ENCODE results near the gene TSPAN9. TPM values are rescaled to one million over a fixed set of nuclear protein-coding genes. Genes with fewer than 3 reads are reported as not detected.
A peak's percentile ranks its signal among the peaks of the same experiment; 100 is the strongest.

Gene TSPAN9
- total RNA-seq, 2 donors from 2014 or later = 41.9 to 50.0 TPM

- intact Hi-C loops (cut with DNase I) = loop anchor here (5.0 kb wide), 1 partner anchor 43 kb away; the partner anchor contains the start of gene TSPAN9
- TF ChIP-seq CTCF (IDR thresholded peaks at IDR 0.05) (no peak), POLR2AphosphoS5 (IDR thresholded peaks at IDR 0.05) (peak; percentile 28), POLR2A (IDR thresholded peaks at IDR 0.05) (peak; percentile 41)
- Histone ChIP-seq H3K27me3 (replicated peaks; ENCODE audit: insufficient read depth) (no peaks in the 10 kb centered on the region), H3K9me3 (no peaks in the 10 kb centered on the region), H3K36me3 (no peaks in the 10 kb centered on the region), H3K4me1 (replicated peaks) (peaks cover 10% of the 10 kb centered on the region), H3K4me3 (no peak overlapping the region), H3K27ac (peak overlapping the region; percentile 68 to 78)
- WGBS = 12% methylated on average over 12 of the region's 17 CpGs
- DNase-seq (ENCODE audit: low spot score) = peak; percentile 80
Measured at GRCh38 chr12:3119756-3120601, 42.8 kb downstream of the TSPAN9 start.

- 56% methylated on average over 5 of the region's 5 CpGs for WGBS
- Histone ChIP-seq H3K36me3 (no peaks in the 10 kb centered on the region), H3K27me3 (replicated peaks; ENCODE audit: insufficient read depth) (no peaks in the 10 kb centered on the region), H3K9me3 (no peaks in the 10 kb centered on the region), H3K4me3 (no peak overlapping the region), H3K4me1 (replicated peaks) (peaks cover 10% of the 10 kb centered on the region), H3K27ac (peak overlapping the region; percentile 68 to 78)
- TF ChIP-seq POLR2A (IDR thresholded peaks at IDR 0.05) (no peak), POLR2AphosphoS5 (IDR thresholded peaks at IDR 0.05) (no peak), CTCF (IDR thresholded peaks at IDR 0.05) (no peak)
- no peak for DNase-seq (ENCODE audit: low spot score)
- intact Hi-C loops (cut with DNase I) = loop anchor here (5.0 kb wide), 1 partner anchor 43 kb away; the partner anchor contains the start of gene TSPAN9
Measured at GRCh38 chr12:3120701-3121100, 43.5 kb downstream of the TSPAN9 start.

GRCh38 chr12:3122841-3123678 lies 45.9 kb downstream of the TSPAN9 start:
- Histone ChIP-seq H3K9me3 (no peaks in the 10 kb centered on the region), H3K36me3 (no peaks in the 10 kb centered on the region), H3K4me1 (replicated peaks) (peaks cover 10% of the 10 kb centered on the region), H3K27ac (no peak overlapping the region), H3K27me3 (replicated peaks; ENCODE audit: insufficient read depth) (no peaks in the 10 kb centered on the region), H3K4me3 (no peak overlapping the region)
- DNase-seq (ENCODE audit: low spot score) = no peak
- 45% methylated on average over 13 of the region's 13 CpGs for WGBS
- intact Hi-C loops (cut with DNase I) = loop anchor here (5.0 kb wide), 1 partner anchor 46 kb away; the partner anchor contains the start of gene TSPAN9
- no peak for TF ChIP-seq CTCF (IDR thresholded peaks at IDR 0.05)
- no peak for TF ChIP-seq POLR2A (IDR thresholded peaks at IDR 0.05)
- no peak for TF ChIP-seq POLR2AphosphoS5 (IDR thresholded peaks at IDR 0.05)

- H3K9me3 ChIP-seq = no peaks in the 10 kb centered on the region
- no peak overlapping the region for H3K4me3 ChIP-seq
- H3K4me1 ChIP-seq (replicated peaks) = peaks cover 10% of the 10 kb centered on the region
- H3K27me3 ChIP-seq (replicated peaks; ENCODE audit: insufficient read depth) = no peaks in the 10 kb centered on the region
- intact Hi-C loops (cut with DNase I) = loop anchor here (5.0 kb wide), 1 partner anchor 46 kb away; the partner anchor contains the start of gene TSPAN9
- TF ChIP-seq CTCF (IDR thresholded peaks at IDR 0.05) (no peak), POLR2AphosphoS5 (IDR thresholded peaks at IDR 0.05) (no peak), POLR2A (IDR thresholded peaks at IDR 0.05) (no peak)
- H3K36me3 ChIP-seq = no peaks in the 10 kb centered on the region
- no peak overlapping the region for H3K27ac ChIP-seq
- DNase-seq (ENCODE audit: low spot score) = no peak
- WGBS = 71% methylated on average over 4 of the region's 4 CpGs
Measured at GRCh38 chr12:3123729-3124128, 46.5 kb downstream of the TSPAN9 start.
